H1 (cell line): ENCODE results near the gene ASTN2. TPM values are rescaled to one million over a fixed set of nuclear protein-coding genes. Genes with fewer than 3 reads are reported as not detected.

Experiments used
- CTCF ChIA-PET: fragments of 300-600 bp; sonication (Branson Sonifier 250); formaldehyde crosslinking; loops from one replicate; lab custom pipeline; 2021; ENCODE audit not compliant: partially characterized antibody; lab: Charles Lee
- POLR2A ChIA-PET: fragments of 300-600 bp; sonication (Branson Sonifier 250); formaldehyde crosslinking; loops from one replicate; lab custom pipeline; 2021; ENCODE audit warnings: inconsistent platforms; ENCODE audit not compliant: partially characterized antibody; lab: Charles Lee
- DNase-seq, 2 experiments: peaks; one replicate each; pipeline versions ENCODE4 v3.0.0 to v3.0.0-alpha.2; 2010 to 2022; ENCODE audit warnings: low spot score in 2 of 2, low read depth in 1 of 2, mixed read lengths in 1 of 2
- FAIRE-seq: peaks from 2 replicates; lab custom pipeline; 2011; peaks lifted over from hg19 to GRCh38; lab: Jason Lieb, UNC
- H2AFZ ChIP-seq: 2 replicates; pipeline ENCODE4 v1.8.1; 2012; ENCODE audit warnings: low read length, inconsistent platforms
- H2AK5ac ChIP-seq: 2 replicates; pipeline ENCODE4 v1.6.1; 2013; ENCODE audit warnings: low read depth, low read length
- H2BK120ac ChIP-seq: replicated peaks from 2 replicates; pipeline ENCODE3; 2013; ENCODE audit warnings: low read depth, low read length, inconsistent platforms
- H2BK12ac ChIP-seq: 2 replicates; pipeline ENCODE4 v1.6.1; 2013; ENCODE audit warnings: low read depth, low read length
- H2BK15ac ChIP-seq: 2 replicates; pipeline ENCODE4 v1.6.1; 2013; ENCODE audit warnings: low read length
- H2BK20ac ChIP-seq: 2 replicates; pipeline ENCODE4 v1.6.1; 2013; ENCODE audit warnings: low read length
- H2BK5ac ChIP-seq: 2 replicates; pipeline ENCODE4 v1.6.1; 2013; ENCODE audit warnings: low read depth, low read length
- H3K14ac ChIP-seq: 2 replicates; pipeline ENCODE4 v1.6.1; 2013; ENCODE audit warnings: inconsistent platforms; ENCODE audit not compliant: insufficient read length
- H3K18ac ChIP-seq: 2 replicates; pipeline ENCODE4 v1.6.1; 2013; ENCODE audit warnings: low read length; ENCODE audit errors: extremely low read depth
- H3K23ac ChIP-seq: 2 replicates; pipeline ENCODE4 v1.6.1; 2013; ENCODE audit warnings: inconsistent platforms; ENCODE audit not compliant: insufficient read length
- H3K23me2 ChIP-seq: 2 replicates; pipeline ENCODE4 v1.6.1; 2013; ENCODE audit warnings: low read depth, low read length
- H3K27ac ChIP-seq: 2 replicates; pipeline ENCODE4 v1.6.1; 2011; ENCODE audit warnings: low read depth, low read length, inconsistent platforms
- H3K27me3 ChIP-seq, 4 experiments: replicated peaks in 1 of 4; 1 replicate in 1 of 4; 2 replicates in 3 of 4; pipeline versions ENCODE4 v1.6.1 to v1.8.1; 2011 to 2013; ENCODE audit warnings: low read length in 3 of 4, mild to moderate bottlenecking in 3 of 4, inconsistent platforms in 2 of 4, mixed read lengths in 2 of 4, moderate library complexity in 1 of 4; ENCODE audit not compliant: control insufficient read depth in 3 of 4, insufficient read depth in 3 of 4; ENCODE audit errors: extremely low read depth in 1 of 4
- H3K36me3 ChIP-seq, 4 experiments: 2 replicates each; pipeline versions ENCODE4 v1.6.1 to v1.8.1; 2011 to 2013; ENCODE audit warnings: mild to moderate bottlenecking in 4 of 4, low read length in 3 of 4, moderate library complexity in 2 of 4, control low read depth in 1 of 4, inconsistent platforms in 1 of 4; ENCODE audit not compliant: insufficient read depth in 4 of 4, control insufficient read depth in 2 of 4
- H3K4ac ChIP-seq: replicated peaks from 2 replicates; pipeline ENCODE3; 2013; ENCODE audit warnings: low read length, low read depth, mixed read lengths, inconsistent platforms; ENCODE audit not compliant: insufficient read length
- H3K4me1 ChIP-seq, 4 experiments: replicated peaks in 1 of 4; 1 replicate in 1 of 4; 2 replicates in 3 of 4; pipeline versions ENCODE4 v1.6.1 to v1.8.1; 2011 to 2013; ENCODE audit warnings: low read length in 3 of 4, inconsistent platforms in 2 of 4, mixed read lengths in 1 of 4; ENCODE audit not compliant: insufficient read depth in 4 of 4, control insufficient read depth in 3 of 4
- H3K4me2 ChIP-seq, 2 experiments: 2 replicates each; pipeline versions ENCODE4 v1.6.1 to v1.8.1; 2011 to 2013; ENCODE audit warnings: low read depth in 2 of 2, low read length in 2 of 2, control low read depth in 1 of 2, inconsistent platforms in 1 of 2, mild to moderate bottlenecking in 1 of 2; ENCODE audit not compliant: insufficient read depth in 1 of 2
- H3K4me3 ChIP-seq, 4 experiments: fragments of 200-600, 300-600 bp in 1 of 4; sonication (generic), shearing (Covaris generic), sonication (Bioruptor Twin) in 1 of 4; 2 replicates each; pipeline versions ENCODE4 v1.5.1 to v1.8.1; 2011 to 2016; ENCODE audit warnings: low read length in 4 of 4, low read depth in 3 of 4, control low read depth in 2 of 4, inconsistent platforms in 2 of 4, mild to moderate bottlenecking in 2 of 4, mixed read lengths in 1 of 4, moderate library complexity in 1 of 4; ENCODE audit not compliant: insufficient read depth in 2 of 4; ENCODE audit errors: extremely low read depth in 1 of 4
- H3K56ac ChIP-seq: replicated peaks from 2 replicates; pipeline ENCODE3; 2013; ENCODE audit warnings: low read depth, mild to moderate bottlenecking, mixed read lengths, low read length, inconsistent platforms; ENCODE audit not compliant: insufficient read length
- H3K79me1 ChIP-seq: 2 replicates; pipeline ENCODE4 v1.6.1; 2013; ENCODE audit warnings: low read depth, low read length, control low read depth
- H3K79me2 ChIP-seq, 2 experiments: 2 replicates each; pipeline versions ENCODE4 v1.6.1 to v1.8.1; 2012 to 2013; ENCODE audit warnings: low read length in 2 of 2, mild to moderate bottlenecking in 2 of 2, inconsistent platforms in 1 of 2; ENCODE audit not compliant: insufficient read depth in 2 of 2, control insufficient read depth in 1 of 2
- H3K9ac ChIP-seq, 4 experiments: replicated peaks in 1 of 4; 1 replicate in 1 of 4; 2 replicates in 3 of 4; pipeline versions ENCODE4 v1.6.1 to v1.8.1; 2011 to 2013; ENCODE audit warnings: low read depth in 3 of 4, low read length in 3 of 4, control low read depth in 2 of 4, mild to moderate bottlenecking in 2 of 4, moderate library complexity in 2 of 4, inconsistent platforms in 1 of 4; ENCODE audit errors: extremely low read depth in 1 of 4
- H3K9me3 ChIP-seq, 2 experiments: 2 replicates each; pipeline versions ENCODE4 v1.6.1 to v1.8.1; 2012 to 2013; ENCODE audit warnings: mild to moderate bottlenecking in 2 of 2, moderate library complexity in 2 of 2, control low read depth in 1 of 2, inconsistent platforms in 1 of 2, low read depth in 1 of 2, low read length in 1 of 2, mixed read lengths in 1 of 2; ENCODE audit not compliant: insufficient read depth in 2 of 2
- H4K20me1 ChIP-seq, 2 experiments: replicated peaks in 1 of 2; 2 replicates each; pipeline versions ENCODE3 to v1.8.1; 2011 to 2013; ENCODE audit warnings: inconsistent platforms in 2 of 2, low read length in 2 of 2, mild to moderate bottlenecking in 1 of 2; ENCODE audit not compliant: insufficient read depth in 2 of 2, control insufficient read depth in 1 of 2
- H4K5ac ChIP-seq: 2 replicates; pipeline ENCODE4 v1.6.1; 2013; ENCODE audit warnings: low read length, low read depth, mixed read lengths, inconsistent platforms; ENCODE audit not compliant: insufficient read length
- H4K8ac ChIP-seq: 2 replicates; pipeline ENCODE4 v1.8.0; 2013; ENCODE audit warnings: mild to moderate bottlenecking, moderate library complexity, low read length, inconsistent platforms; ENCODE audit not compliant: insufficient read depth; ENCODE audit errors: extremely low read depth
- H4K91ac ChIP-seq: replicated peaks from 2 replicates; pipeline ENCODE3; 2013; ENCODE audit warnings: low read length, mixed read lengths, inconsistent platforms; ENCODE audit not compliant: insufficient read length
- MAFK ChIP-seq: IDR thresholded peaks from 2 replicates; pipeline ENCODE4 v1.6.1; 2012; ENCODE audit warnings: low read depth, mild to moderate bottlenecking, improper control_type of control experiment, low read length
- SAP30 ChIP-seq: fragments of 300-600 bp; sonication (generic); IDR thresholded peaks from 2 replicates; pipeline ENCODE4 v1.7.1; 2012; ENCODE audit warnings: low read length, moderate library complexity, mild to moderate bottlenecking, inconsistent platforms; ENCODE audit not compliant: insufficient read depth, insufficient replicate concordance
- WGBS, 2 experiments: shearing (Covaris generic) in 1 of 2; methylation state at CpG; one replicate each; pipeline versions ENCODE4 v1.1.6 to v1.1.7; 2013 to 2015; ENCODE audit warnings: low lambda C conversion rate in 2 of 2, mixed read lengths in 2 of 2, inconsistent platforms in 1 of 2, low coverage in 1 of 2, missing lambda C conversion rate in 1 of 2; ENCODE audit not compliant: insufficient replicate concordance in 2 of 2, insufficient coverage in 1 of 2, insufficient read length in 1 of 2; ENCODE audit errors: extremely low coverage in 1 of 2, missing lambda C conversion rate in 1 of 2; 5-methylcytosine and 5-hydroxymethylcytosine counted together
- polyA plus RNA-seq, 7 experiments: library from polyadenylated mRNA; depleted of rRNA in 3 of 7; stranded (reverse) in 5 of 7; unstranded in 2 of 7; fragments of >200 nt in 5 of 7; fragments of 200-250 nt in 2 of 7; gene quantifications; 1 replicate in 5 of 7; 2 replicates in 1 of 7; 4 replicates in 1 of 7; pipeline versions ENCODE4 v1.2.1 to v1.2.3, GENCODE V29; 2011 to 2013; ENCODE audit warnings: missing spikeins in 2 of 7, mixed read lengths in 2 of 7
- total RNA-seq: library from RNA; stranded (reverse); fragmentation: NEBNext Ultra II Directional; extraction: Animal tissue kit (Norgen Biotek cat#: 25700); gene quantifications from 2 replicates; pipeline ENCODE4 v1.2.1, GENCODE V29; 2021

ASTN2 gene
- total and polyA plus RNA-seq, 2 of the 8 experiments (the other 6 are each of a cell fraction or from before 2014, with no cell fraction given), result 8.2 to 13.7 TPM

- Histone ChIP-seq H3K4me2 (no peak overlapping the region), H3K23me2 (no peaks in the 10 kb centered on the region), H3K27ac (no peak overlapping the region), H3K4me1 (no peaks in the 10 kb centered on the region), H4K8ac (no peak overlapping the region), H3K9me3 (no peaks in the 10 kb centered on the region), H3K27me3 (no peaks in the 10 kb centered on the region), H3K36me3 (no peaks in the 10 kb centered on the region), H3K79me2 (no peaks in the 10 kb centered on the region), H2AK5ac (no peak overlapping the region), H4K5ac (no peak overlapping the region), H4K20me1 (no peaks in the 10 kb centered on the region), H2BK120ac (no peak overlapping the region), H4K91ac (no peak overlapping the region), H2BK12ac (no peak overlapping the region), H3K9ac (no peak overlapping the region), H3K79me1 (no peaks in the 10 kb centered on the region), H3K14ac (no peak overlapping the region), H3K4ac (no peak overlapping the region), H3K23ac (no peak overlapping the region), H2BK20ac (no peak overlapping the region), H3K56ac (no peak overlapping the region), H3K18ac (no peak overlapping the region), H2AFZ (no peak overlapping the region), H3K4me3 (no peak overlapping the region), H2BK5ac (no peak overlapping the region), H2BK15ac (no peak overlapping the region)
- WGBS, 2 experiments, result 62% methylated on average over 3 of the region's 3 CpGs; no CpG with 5 or more reads in 1 of the 2 experiments
- POLR2A ChIA-PET, result no interaction called here
- FAIRE-seq (no peak), DNase-seq (no peak)
- CTCF ChIA-PET, result interaction anchor here (1.4 to 2.0 kb wide), 2 partner anchors 52 to 71 kb away, joined by 6 to 7 read pairs; no protein-coding TSS in a partner anchor
- TF ChIP-seq SAP30, result no peak
- 0 out of 2 replicates have a peak, but pooled peaks have one; percentile 7 for TF ChIP-seq MAFK
Measured at GRCh38 chr9:116789081-116789480, 625.8 kb downstream of the ASTN2 start.
